A673 (cell line): Measurements from ENCODE around the gene MYT1. TPM values are rescaled to one million over a fixed set of nuclear protein-coding genes. Genes with fewer than 3 reads are reported as not detected.

Experiments
- BruUV-seq: library from RNA; stranded (reverse); fragments of 400-500 nt; replicated peaks from 2 replicates; lab custom pipeline; 2021; lab: Mats Ljungman, UMichigan
- CTCF ChIA-PET: fragments of 300-600 bp; sonication (Branson Sonifier 250); formaldehyde crosslinking; loops from one replicate; lab custom pipeline; 2022; ENCODE audit warnings: antibody characterized with exemption; lab: Charles Lee
- POLR2A ChIA-PET: fragments of 300-600 bp; sonication (Branson Sonifier 250); formaldehyde crosslinking; loops from one replicate; lab custom pipeline; 2022; ENCODE audit warnings: antibody characterized with exemption; ENCODE audit not compliant: low non-redundant PET; lab: Charles Lee
- DNase-seq: peaks from one replicate; pipeline ENCODE4 v3.0.0-alpha.2; 2015; ENCODE audit warnings: low spot score
- H3K27ac ChIP-seq: fragments of 200-600 bp; sonication (generic); 2 replicates; pipeline ENCODE4 v1.5.1; 2016; ENCODE audit warnings: mixed run types, low read depth, mild to moderate bottlenecking, mixed read lengths, antibody characterized with exemption, low read length; ENCODE audit not compliant: poor library complexity, severe bottlenecking
- H3K27me3 ChIP-seq: fragments of 200-600 bp; sonication (generic); replicated peaks from 2 replicates; pipeline ENCODE4 v1.6.1; 2017; ENCODE audit warnings: mixed run types, low read depth, mild to moderate bottlenecking, mixed read lengths, antibody characterized with exemption, low read length; ENCODE audit not compliant: insufficient read depth, poor library complexity
- H3K36me3 ChIP-seq: fragments of 200-600 bp; sonication (generic); 2 replicates; pipeline ENCODE4 v1.6.1; 2016; ENCODE audit warnings: mixed run types, mild to moderate bottlenecking, mixed read lengths, antibody characterized with exemption, low read length; ENCODE audit not compliant: insufficient read depth, poor library complexity, severe bottlenecking
- H3K4me1 ChIP-seq: fragments of 200-600 bp; sonication (generic); 2 replicates; pipeline ENCODE4 v1.6.1; 2017; ENCODE audit warnings: mixed run types, mild to moderate bottlenecking, mixed read lengths, antibody characterized with exemption, low read length; ENCODE audit not compliant: insufficient read depth, poor library complexity, severe bottlenecking
- H3K4me3 ChIP-seq: fragments of 200-600 bp; sonication (generic); 2 replicates; pipeline ENCODE4 v1.5.1; 2016; ENCODE audit warnings: low read depth, mixed run types, mild to moderate bottlenecking, mixed read lengths, low read length; ENCODE audit not compliant: poor library complexity, severe bottlenecking
- H3K9me3 ChIP-seq: fragments of 200-600 bp; sonication (generic); 2 replicates; pipeline ENCODE4 v1.6.1; 2016; ENCODE audit warnings: mixed run types, low read depth, mild to moderate bottlenecking, mixed read lengths, antibody characterized with exemption, low read length; ENCODE audit not compliant: poor library complexity, severe bottlenecking
- CTCF ChIP-seq: fragments of 300-800, 200-600 bp; sonication (generic); conservative IDR thresholded peaks from 2 replicates; pipeline ENCODE4 v1.5.1; 2017; ENCODE audit warnings: low read depth, mild to moderate bottlenecking, antibody characterized with exemption, low read length, moderate library complexity, mixed read lengths
- EZH2 ChIP-seq: fragments of 200-600 bp; sonication (generic); IDR thresholded peaks from 2 replicates; pipeline ENCODE4 v1.6.1; 2017; ENCODE audit warnings: borderline replicate concordance, low read depth, mild to moderate bottlenecking, mixed read lengths, antibody characterized with exemption, low read length; ENCODE audit not compliant: poor library complexity, severe bottlenecking
- intact Hi-C: fragments of 100-400 bp; cut with micrococcal nuclease; formaldehyde crosslinking; loops from one replicate; pipeline ENCODE4 v1.10.0; 2022; ENCODE audit not compliant: unreplicated experiment
- total RNA-seq: library from RNA; stranded (reverse); gene quantifications from 2 replicates; pipeline ENCODE4 v1.2.3, GENCODE V29; 2021

MYT1 gene
- total RNA-seq, 1 experiment from 2014 or later, result not detected

GRCh38 chr20:64229507-64230061 is 65.3 kb downstream of the MYT1 start:
- H3K9me3 ChIP-seq, result no peaks in the 10 kb centered on the region
- intact Hi-C loops, result no loop called here
- DNase-seq, result no peak
- TF ChIP-seq CTCF, result no peak
- no peak for TF ChIP-seq EZH2
- no TSS peak for BruUV-seq
- ChIA-PET POLR2A (no interaction called here), CTCF (no interaction called here)
- H3K27me3 ChIP-seq, result no peaks in the 10 kb centered on the region
- H3K36me3 ChIP-seq, result no peaks in the 10 kb centered on the region
- peaks cover 9% of the 10 kb centered on the region for H3K4me1 ChIP-seq
- H3K27ac ChIP-seq, result no peak overlapping the region
- no peak overlapping the region for H3K4me3 ChIP-seq

GRCh38 chr20:64230461-64231145 is 66.4 kb downstream of the MYT1 start:
- no peak overlapping the region for H3K4me3 ChIP-seq
- no TSS peak for BruUV-seq
- H3K27ac ChIP-seq, result no peak overlapping the region
- H3K27me3 ChIP-seq, result no peaks in the 10 kb centered on the region
- TF ChIP-seq EZH2, result no peak
- no peak for TF ChIP-seq CTCF
- no peaks in the 10 kb centered on the region for H3K9me3 ChIP-seq
- no peaks in the 10 kb centered on the region for H3K4me1 ChIP-seq
- DNase-seq, result no peak
- ChIA-PET POLR2A (no interaction called here), CTCF (no interaction called here)
- no peaks in the 10 kb centered on the region for H3K36me3 ChIP-seq
- intact Hi-C loops, result no loop called here

- ChIA-PET CTCF (no interaction called here), POLR2A (no interaction called here)
- BruUV-seq, result no TSS peak
- H3K36me3 ChIP-seq, result no peaks in the 10 kb centered on the region
- no peaks in the 10 kb centered on the region for H3K9me3 ChIP-seq
- intact Hi-C loops, result no loop called here
- H3K4me3 ChIP-seq, result no peak overlapping the region
- TF ChIP-seq CTCF, result no peak
- no peaks in the 10 kb centered on the region for H3K27me3 ChIP-seq
- DNase-seq, result no peak
- H3K27ac ChIP-seq, result no peak overlapping the region
- H3K4me1 ChIP-seq, result no peaks in the 10 kb centered on the region
These were observed 67.6 kb downstream of the MYT1 start for GRCh38 chr20:64231621-64232550.
